Stimulated activated CD4-positive, alpha-beta T cell treated with anti-CD3 and anti-CD28 coated beads, Interleukin-4, amount 100 ng/mL, for 1 hour (primary cell): ENCODE data around the gene RSPH1.

Experiments used
- DNase-seq: peaks from one replicate; pipeline ENCODE4 v3.0.0-alpha.2; 2020

Gene RSPH1

DNA sequence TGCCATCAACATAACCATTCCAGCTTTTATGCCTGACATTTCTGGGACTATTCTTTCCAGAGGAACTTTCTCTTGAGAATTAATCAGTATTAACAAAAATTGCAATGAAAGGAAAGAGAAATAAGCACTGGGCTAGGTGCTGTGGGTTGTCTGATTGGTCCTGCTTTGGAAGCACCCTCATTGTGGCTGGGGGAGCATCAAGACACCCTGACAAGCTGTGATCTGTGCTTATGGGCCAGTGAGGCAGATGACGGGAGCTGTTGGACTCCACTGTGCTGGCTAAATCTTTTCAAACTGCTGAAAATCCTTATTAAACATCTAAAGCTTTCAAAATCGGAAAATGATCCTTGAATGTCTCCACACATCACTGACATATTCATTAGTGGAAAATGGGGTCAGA lies 72.3 kb downstream of the RSPH1 start:
- no peak for DNase-seq

DNA sequence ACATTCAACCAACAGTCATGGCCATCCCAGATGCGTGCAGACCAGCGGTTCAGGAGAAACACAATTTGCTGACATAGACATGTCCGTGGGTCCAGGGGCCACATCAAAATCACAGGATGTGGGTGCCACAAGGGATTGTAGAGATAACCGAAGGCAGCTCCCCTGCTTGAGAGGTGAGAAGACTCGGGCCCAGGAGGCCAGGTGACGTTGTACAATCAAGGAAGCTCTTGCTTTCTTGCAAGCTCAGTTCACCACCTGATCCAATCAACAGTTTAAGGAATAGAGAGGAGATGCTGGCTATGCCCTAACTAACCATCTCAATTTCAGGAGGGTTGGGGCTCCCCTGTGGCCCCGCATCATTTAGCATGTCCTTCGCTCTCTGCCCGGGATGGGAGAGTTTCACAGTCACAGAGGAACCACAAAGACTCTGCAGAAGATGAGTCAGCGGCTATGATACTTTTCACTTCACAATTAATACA lies 72.8 kb downstream of the RSPH1 start:
- DNase-seq = no peak
